OCI-LY7 (cell line): ENCODE measurements around the gene DUSP2.

Experiments
- CTCF ChIP-seq: fragments of 200-600 bp; sonication (generic); conservative IDR thresholded peaks from 2 replicates; pipeline ENCODE4 v1.5.1; 2014; ENCODE audit warnings: mild to moderate bottlenecking, antibody characterized with exemption, low read length, moderate library complexity, mixed read lengths
- EZH2phosphoT487 ChIP-seq: fragments of 200-600 bp; sonication (generic); IDR thresholded peaks from 2 replicates; pipeline ENCODE4 v1.6.1; 2018; ENCODE audit warnings: low read depth, borderline replicate concordance, mild to moderate bottlenecking, mixed run types, antibody characterized with exemption, low read length, moderate library complexity, mixed read lengths

GRCh38 chr2:96180521-96180920 lies 35.3 kb upstream of the DUSP2 start:
- TF ChIP-seq CTCF (no peak), EZH2phosphoT487 (no peak)
